GM23338 (cell line): ENCODE measurements around the gene ANKRD23. TPM values are rescaled to one million over a fixed set of nuclear protein-coding genes. Genes with fewer than 3 reads are reported as not detected.

Experiments
- ATAC-seq: fragments of 200-7000 bp; cut with Tn5 transposase; 3 replicates; pipeline ENCODE4 v1.9.1; 2020
- DNase-seq: peaks from one replicate; pipeline ENCODE4 v3.0.0-alpha.2; 2015; ENCODE audit warnings: low spot score
- H2AFZ ChIP-seq: fragments of 200-600 bp; sonication (generic); 2 replicates; pipeline ENCODE4 v1.8.0; 2016; ENCODE audit warnings: antibody characterized with exemption, mild to moderate bottlenecking, moderate library complexity
- H3F3A ChIP-seq: fragments of 200-600 bp; sonication (generic); replicated peaks from 2 replicates; pipeline ENCODE4 v1.8.0; 2017; ENCODE audit warnings: antibody characterized with exemption, mixed run types, low read depth
- H3K27ac ChIP-seq: fragments of 200-600 bp; sonication (generic); 2 replicates; pipeline ENCODE4 v1.6.1; 2016; ENCODE audit warnings: low read depth
- H3K27me3 ChIP-seq: fragments of 200-600 bp; sonication (generic); 2 replicates; pipeline ENCODE4 v1.8.0; 2016; ENCODE audit warnings: mild to moderate bottlenecking, mixed run types, moderate library complexity; ENCODE audit not compliant: insufficient read depth
- H3K36me3 ChIP-seq: fragments of 200-600 bp; sonication (generic); 2 replicates; pipeline ENCODE4 v1.8.0; 2016; ENCODE audit warnings: mild to moderate bottlenecking; ENCODE audit not compliant: insufficient read depth
- H3K4me1 ChIP-seq: fragments of 200-600 bp; sonication (generic); 2 replicates; pipeline ENCODE4 v1.8.0; 2016; ENCODE audit warnings: mild to moderate bottlenecking, moderate library complexity; ENCODE audit not compliant: insufficient read depth
- H3K4me2 ChIP-seq: fragments of 200-600 bp; sonication (generic); 2 replicates; pipeline ENCODE4 v1.7.1; 2017; ENCODE audit warnings: mixed run types
- H3K4me3 ChIP-seq: fragments of 200-600 bp; sonication (generic); 2 replicates; pipeline ENCODE4 v1.6.1; 2016; ENCODE audit warnings: mixed run types
- H3K79me2 ChIP-seq: fragments of 200-600 bp; sonication (generic); replicated peaks from 2 replicates; pipeline ENCODE4 v1.8.0; 2017; ENCODE audit warnings: mild to moderate bottlenecking; ENCODE audit not compliant: insufficient read depth
- H3K9me2 ChIP-seq: fragments of 200-600 bp; sonication (generic); 2 replicates; pipeline ENCODE4 v1.8.0; 2017; ENCODE audit not compliant: insufficient read depth
- H4K20me1 ChIP-seq: fragments of 200-600 bp; sonication (generic); replicated peaks from 2 replicates; pipeline ENCODE4 v1.8.0; 2017; ENCODE audit warnings: mild to moderate bottlenecking; ENCODE audit not compliant: insufficient read depth
- H3K27ac Mint-ChIP-seq: 2 replicates; pipeline ENCODE4 v1.8.0; 2020; ENCODE audit warnings: inconsistent platforms, mild to moderate bottlenecking, moderate library complexity, mixed read lengths
- H3K27me3 Mint-ChIP-seq: 3 replicates; pipeline ENCODE4 v1.8.0; 2022; ENCODE audit warnings: low read depth, mild to moderate bottlenecking, moderate library complexity, mixed read lengths, inconsistent platforms; ENCODE audit not compliant: insufficient read depth, poor library complexity
- H3K36me3 Mint-ChIP-seq: 3 replicates; pipeline ENCODE4 v1.8.0; 2021; ENCODE audit warnings: low read depth, mild to moderate bottlenecking, inconsistent platforms, moderate library complexity, mixed read lengths
- H3K4me1 Mint-ChIP-seq: 3 replicates; pipeline ENCODE4 v1.8.0; 2020; ENCODE audit warnings: mild to moderate bottlenecking, inconsistent platforms, mixed read lengths
- H3K4me3 Mint-ChIP-seq: 3 replicates; pipeline ENCODE4 v1.8.0; 2021; ENCODE audit warnings: moderate library complexity, mild to moderate bottlenecking, inconsistent platforms, mixed read lengths
- H3K9me3 Mint-ChIP-seq: 3 replicates; pipeline ENCODE4 v1.8.0; 2020; ENCODE audit warnings: moderate library complexity, mild to moderate bottlenecking, inconsistent platforms, mixed read lengths
- CREB1 ChIP-seq: fragments of 250-450 bp; sonication (Bioruptor Pico); IDR thresholded peaks from 2 replicates; pipeline ENCODE4 v1.5.0; 2020; ENCODE audit warnings: low read depth, mild to moderate bottlenecking, moderate library complexity
- CTCF ChIP-seq, 2 experiments: fragments of 200-600 bp in 1 of 2; sonication (generic) in 1 of 2; conservative IDR thresholded peaks; 2 replicates each; pipeline versions ENCODE4 v1.5.1 to v1.6.1; 2016 to 2017; ENCODE audit warnings: antibody characterized with exemption in 2 of 2, low read depth in 2 of 2, mild to moderate bottlenecking in 2 of 2, moderate library complexity in 1 of 2
- ETS1 ChIP-seq: IDR thresholded peaks from 2 replicates; pipeline ENCODE4 v1.6.1; 2016; ENCODE audit warnings: antibody characterized with exemption
- EZH2 ChIP-seq: fragments of 200-600 bp; sonication (generic); IDR thresholded peaks from one replicate; pipeline ENCODE4 v1.8.0; 2017; ENCODE audit warnings: antibody characterized with exemption, mild to moderate bottlenecking, low read depth; ENCODE audit not compliant: unreplicated experiment
- EZH2phosphoT487 ChIP-seq: fragments of 200-600 bp; sonication (generic); IDR thresholded peaks from one replicate; pipeline ENCODE4 v1.8.1; 2018; ENCODE audit warnings: antibody characterized with exemption; ENCODE audit not compliant: unreplicated experiment
- JUNB ChIP-seq: IDR thresholded peaks from one replicate; pipeline ENCODE4 v1.6.1; 2016; ENCODE audit warnings: antibody characterized with exemption; ENCODE audit not compliant: unreplicated experiment
- NANOG ChIP-seq: IDR thresholded peaks from 2 replicates; pipeline ENCODE4 v1.6.1; 2016; ENCODE audit warnings: antibody characterized with exemption, borderline replicate concordance
- POLR2AphosphoS5 ChIP-seq: IDR thresholded peaks from 2 replicates; pipeline ENCODE4 v1.6.1; 2016; ENCODE audit warnings: antibody characterized with exemption, low read depth
- REST ChIP-seq: IDR thresholded peaks from one replicate; pipeline ENCODE4 v1.6.1; 2018; ENCODE audit warnings: antibody characterized with exemption; ENCODE audit not compliant: unreplicated experiment
- STAT1 ChIP-seq: IDR thresholded peaks from one replicate; pipeline ENCODE4 v1.6.1; 2016; ENCODE audit warnings: antibody characterized with exemption; ENCODE audit not compliant: unreplicated experiment
- ZNF331 ChIP-seq: fragments of 250-450 bp; sonication (Bioruptor Pico); IDR thresholded peaks from 2 replicates; pipeline ENCODE4 v1.5.0; 2020; ENCODE audit warnings: low read depth, mild to moderate bottlenecking, moderate library complexity
- polyA plus RNA-seq: library from polyadenylated mRNA; unstranded; fragments of >200 nt; fragmentation: Nextera tagmentation; extraction: Ambion mirVana; gene quantifications from 2 replicates; pipeline ENCODE4 v1.2.1, GENCODE V29; 2016
- total RNA-seq: library from RNA; depleted of rRNA; stranded (reverse); fragments of >200 nt; shearing (Covaris generic); gene quantifications from 2 replicates; pipeline ENCODE4 v1.2.3, GENCODE V29; 2014

Gene ANKRD23
- total and polyA plus RNA-seq, 2 experiments from 2014 or later: 4.0 to 5.0 TPM

GRCh38 chr2:96870626-96871255 is 26.9 kb upstream of the ANKRD23 start:
- peaks cover 21% of the 10 kb centered on the region for H3K36me3 Mint-ChIP-seq
- Histone ChIP-seq H3F3A (0 out of 2 replicates have a peak, but pooled peaks cover 12% of the 10 kb centered on the region), H3K9me2 (no peaks in the 10 kb centered on the region), H3K27ac (no peak overlapping the region), H4K20me1 (no peaks in the 10 kb centered on the region), H3K4me1 (peaks cover 48% of the 10 kb centered on the region), H3K27me3 (no peaks in the 10 kb centered on the region), H2AFZ (peak overlapping the region; percentile 47; the same call in 1 of the 2 replicates), H3K4me3 (peak overlapping the region; percentile 90), H3K4me2 (peak overlapping the region; percentile 90), H3K36me3 (no peaks in the 10 kb centered on the region), H3K79me2 (peaks cover 32% of the 10 kb centered on the region)
- H3K27ac Mint-ChIP-seq: no peak overlapping the region; the same call in 1 of the 2 replicates
- no peaks in the 10 kb centered on the region for H3K9me3 Mint-ChIP-seq
- ATAC-seq (no peak), DNase-seq (peak; percentile 34)
- no peak for TF ChIP-seq CREB1
- no peak for TF ChIP-seq EZH2
- TF ChIP-seq ETS1: no peak
- no peak for TF ChIP-seq EZH2phosphoT487
- no peak for TF ChIP-seq JUNB
- no peak for TF ChIP-seq ZNF331 (CRISPR knock-in tag)
- H3K4me3 Mint-ChIP-seq: peak overlapping the region; percentile 79
- peaks cover 29% of the 10 kb centered on the region for H3K27me3 Mint-ChIP-seq
- H3K4me1 Mint-ChIP-seq: peaks cover 58% of the 10 kb centered on the region

- Histone ChIP-seq H3K27ac (peak within 1 kb of the TSS; percentile 87), H3K9me2 (no peaks in the 10 kb centered on the region), H3K27me3 (no peaks in the 10 kb centered on the region), H3K4me3 (peak within 1 kb of the TSS; percentile 90), H3K4me1 (peaks cover 41% of the 10 kb centered on the region), H2AFZ (peak within 1 kb of the TSS; percentile 47; the same call in 1 of the 2 replicates), H3K4me2 (peak within 1 kb of the TSS; percentile 95), H3F3A (0 out of 2 replicates have a peak, but pooled peaks cover 9% of the 10 kb centered on the region), H3K36me3 (peaks cover 3% of the 10 kb centered on the region; the same call in 1 of the 2 replicates), H3K79me2 (peaks cover 32% of the 10 kb centered on the region), H4K20me1 (no peaks in the 10 kb centered on the region; the same call in 1 of the 2 replicates)
- no peak within 1 kb of the TSS; the same call in 1 of the 2 replicates for H3K27ac Mint-ChIP-seq
- DNase-seq (peak; percentile 72), ATAC-seq (peak; percentile 18)
- H3K4me1 Mint-ChIP-seq: peaks cover 53% of the 10 kb centered on the region
- H3K27me3 Mint-ChIP-seq: peaks cover 24% of the 10 kb centered on the region
- H3K4me3 Mint-ChIP-seq: peak within 1 kb of the TSS; percentile 87
- peaks cover 28% of the 10 kb centered on the region for H3K36me3 Mint-ChIP-seq
- TF ChIP-seq JUNB: no peak
- TF ChIP-seq NANOG: no peak
- TF ChIP-seq EZH2: no peak
- no peak for TF ChIP-seq ZNF331 (CRISPR knock-in tag)
- peak; percentile 81 for TF ChIP-seq CREB1
- TF ChIP-seq EZH2phosphoT487: no peak
- TF ChIP-seq ETS1: no peak
- TF ChIP-seq CTCF (conservative IDR thresholded peaks at IDR 0.05; ENCODE audit: low read depth in 2 of 2): no peak
- no peak for TF ChIP-seq STAT1
- TF ChIP-seq REST: no peak
- TF ChIP-seq POLR2AphosphoS5: peak; percentile 53
- no peaks in the 10 kb centered on the region for H3K9me3 Mint-ChIP-seq
Observed at GRCh38 chr2:96869822-96870625, 26.2 kb upstream of the ANKRD23 start, which contains the start of gene SEMA4C. Gene SEMA4C, minus strand, starts transcription at chr2:96870080. Its CDS starts 2,194 bp downstream, at chr2:96867886.
